Right lobe of liver (tissue), 4 donors: ENCODE results near the gene UFD1.

ENCODE experiments used
- POLR2A ChIP-seq: fragments of 450-650 bp; IDR thresholded peaks from one replicate; pipeline ENCODE4 v1.6.1; 2017; ENCODE audit warnings: antibody characterized with exemption, mild to moderate bottlenecking
- TF ChIP-seq, protein P1 (sequence below), 4 donors: fragments of 200-600 bp in 3 of 4; fragments of 450-650 bp in 1 of 4; IDR thresholded peaks; one replicate each; pipeline versions ENCODE4 v1.5.1 to v1.8.0; 2016 to 2022; ENCODE audit warnings: antibody characterized with exemption in 4 of 4, mild to moderate bottlenecking in 2 of 4
- donor health status: DM: no; HTN: no; CAD: no.
- donor health status: DM: no; HTN: no; CAD: no.
- donor health status: DM: no; HTN: yes; CAD: no.

DNA sequence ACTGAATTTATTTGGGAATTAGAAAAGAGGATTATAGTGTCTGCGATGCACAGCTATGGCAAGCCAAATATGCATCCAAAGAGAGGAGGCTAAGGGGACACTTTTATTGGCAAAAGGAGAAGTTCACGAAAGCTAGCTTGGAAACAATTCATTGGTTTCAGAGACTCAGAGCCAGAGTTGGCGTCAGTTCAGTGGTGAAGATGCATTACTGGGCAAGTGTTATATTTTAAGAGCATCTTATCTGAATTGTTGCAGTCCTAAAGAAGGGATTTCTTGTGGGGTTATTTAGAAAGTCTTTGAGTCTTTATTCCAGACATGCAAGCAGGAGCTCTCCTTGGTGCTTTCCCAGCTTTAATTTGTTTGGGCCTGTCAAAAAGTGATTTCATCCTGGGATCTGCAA lies 30.2 kb upstream of the UFD1 start:
- TF ChIP-seq, protein P1, sequence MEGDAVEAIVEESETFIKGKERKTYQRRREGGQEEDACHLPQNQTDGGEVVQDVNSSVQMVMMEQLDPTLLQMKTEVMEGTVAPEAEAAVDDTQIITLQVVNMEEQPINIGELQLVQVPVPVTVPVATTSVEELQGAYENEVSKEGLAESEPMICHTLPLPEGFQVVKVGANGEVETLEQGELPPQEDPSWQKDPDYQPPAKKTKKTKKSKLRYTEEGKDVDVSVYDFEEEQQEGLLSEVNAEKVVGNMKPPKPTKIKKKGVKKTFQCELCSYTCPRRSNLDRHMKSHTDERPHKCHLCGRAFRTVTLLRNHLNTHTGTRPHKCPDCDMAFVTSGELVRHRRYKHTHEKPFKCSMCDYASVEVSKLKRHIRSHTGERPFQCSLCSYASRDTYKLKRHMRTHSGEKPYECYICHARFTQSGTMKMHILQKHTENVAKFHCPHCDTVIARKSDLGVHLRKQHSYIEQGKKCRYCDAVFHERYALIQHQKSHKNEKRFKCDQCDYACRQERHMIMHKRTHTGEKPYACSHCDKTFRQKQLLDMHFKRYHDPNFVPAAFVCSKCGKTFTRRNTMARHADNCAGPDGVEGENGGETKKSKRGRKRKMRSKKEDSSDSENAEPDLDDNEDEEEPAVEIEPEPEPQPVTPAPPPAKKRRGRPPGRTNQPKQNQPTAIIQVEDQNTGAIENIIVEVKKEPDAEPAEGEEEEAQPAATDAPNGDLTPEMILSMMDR (IDR thresholded peaks at IDR 0.05): no peak
- no peak for TF ChIP-seq POLR2A
